Measurements from ENCODE around the gene SLC5A2.
"Not testable (repeated sequence)": the region's sequence is repeated elsewhere in the genome, so short reads cannot be mapped to it uniquely, and the experiment has no call there.

Gene SLC5A2

DNA sequence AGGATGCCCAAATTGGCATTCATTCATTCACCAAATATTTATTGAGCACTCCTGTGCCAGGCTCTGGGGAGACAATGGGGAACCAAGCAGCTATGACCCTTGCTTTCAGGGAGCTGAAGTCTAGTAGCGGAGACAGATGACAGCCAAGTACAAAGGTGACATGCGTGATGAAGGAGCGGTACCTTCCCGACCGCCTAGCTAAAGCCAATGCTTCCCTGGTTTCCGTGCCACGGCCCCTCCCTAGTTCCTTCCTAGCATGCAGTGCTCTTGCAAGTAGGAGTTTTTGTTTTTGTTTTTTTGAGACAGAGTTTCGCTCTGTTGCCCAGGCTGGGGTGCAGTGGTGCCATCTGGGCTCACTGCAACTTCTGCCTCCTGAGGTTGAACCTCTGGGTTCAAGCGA lies 3.2 kb upstream of the SLC5A2 start:
- no peak for DNase-seq (ENCODE audit: low read depth)
- H3K4me3 ChIP-seq (ENCODE audit: low read length), result no peak overlapping the region
- no peak for TF ChIP-seq CTCF (conservative IDR thresholded peaks at IDR 0.05; ENCODE audit: low read depth, low read length)

DNA sequence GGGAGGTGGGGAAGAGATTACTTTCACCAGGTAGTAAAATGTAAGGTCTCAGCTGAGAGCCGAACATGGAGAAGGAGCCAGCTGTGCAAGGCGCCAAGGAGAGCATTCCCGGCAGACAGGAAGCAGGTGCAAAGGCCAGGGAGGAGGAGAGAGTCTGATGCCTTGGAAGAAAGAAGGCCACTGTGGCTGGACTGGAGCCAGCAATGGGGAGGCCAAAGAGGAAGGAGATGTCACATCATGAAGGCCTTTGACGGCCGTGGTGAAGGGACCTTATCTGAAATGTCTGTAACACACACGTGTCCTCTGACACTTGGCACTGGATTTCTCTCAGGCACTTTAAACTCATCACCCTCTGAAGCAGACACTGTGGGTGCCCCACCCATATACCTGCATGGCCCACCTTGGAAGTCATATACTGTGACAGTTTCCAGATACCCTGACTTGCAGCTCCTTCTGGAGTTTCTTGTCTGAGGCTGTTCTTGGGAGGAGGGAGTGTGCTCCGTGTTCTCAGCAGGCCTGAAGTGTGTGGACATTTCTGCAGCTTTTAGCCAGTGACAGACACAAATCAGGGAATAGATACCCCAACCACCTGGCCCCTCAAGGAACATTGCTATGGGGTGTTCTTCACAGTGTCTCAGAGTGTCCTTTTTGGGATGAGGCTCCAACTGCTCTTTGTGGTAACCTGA lies 1.9 kb upstream of the SLC5A2 start:
- no peak overlapping the region for H3K4me3 ChIP-seq (ENCODE audit: low read length)
- TF ChIP-seq CTCF (conservative IDR thresholded peaks at IDR 0.05; ENCODE audit: low read depth, low read length), result no peak
- no peak for DNase-seq (ENCODE audit: low read depth)

GRCh38 chr16:31484048-31484447 lies 1.1 kb downstream of the SLC5A2 start:
- not testable (repeated sequence) for H3K4me3 ChIP-seq (ENCODE audit: low read length); DNase-seq (ENCODE audit: low read depth)

DNA sequence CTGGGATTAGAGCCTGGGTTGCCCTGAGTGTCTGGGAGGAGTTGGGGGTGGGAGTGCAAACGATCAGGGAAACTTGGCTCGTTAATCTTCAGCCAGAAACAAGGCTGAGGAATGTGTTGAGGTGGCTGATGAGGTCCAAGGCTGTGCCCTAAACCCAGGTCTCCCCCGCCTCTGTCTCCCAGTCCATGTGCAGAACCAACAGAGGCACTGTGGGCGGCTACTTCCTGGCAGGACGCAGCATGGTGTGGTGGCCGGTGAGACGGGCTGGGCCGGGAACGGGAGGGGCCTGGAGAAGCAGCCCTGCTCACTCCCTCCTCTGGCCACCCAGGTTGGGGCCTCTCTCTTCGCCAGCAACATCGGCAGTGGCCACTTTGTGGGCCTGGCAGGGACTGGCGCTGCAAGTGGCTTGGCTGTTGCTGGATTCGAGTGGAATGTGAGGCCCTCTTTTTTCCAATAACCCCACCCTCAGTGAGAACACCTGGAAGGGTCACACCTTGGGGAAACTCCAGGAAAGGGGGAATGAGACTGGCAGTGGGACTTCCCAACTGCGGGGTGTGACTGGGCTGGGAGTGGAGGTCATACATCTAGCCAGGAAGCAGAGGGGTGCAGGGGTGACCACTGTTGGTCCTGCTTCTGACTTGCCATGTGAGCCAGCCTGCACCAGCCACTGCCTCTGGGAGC lies 1.7 kb downstream of the SLC5A2 start:
- TF ChIP-seq CTCF (conservative IDR thresholded peaks at IDR 0.05; ENCODE audit: low read depth, low read length), result no peak
- no peak overlapping the region for H3K4me3 ChIP-seq (ENCODE audit: low read length)
- DNase-seq (ENCODE audit: low read depth), result no peak

GRCh38 chr16:31485571-31485970 lies 2.6 kb downstream of the SLC5A2 start:
- no peak for DNase-seq (ENCODE audit: low read depth)
- no peak overlapping the region for H3K4me3 ChIP-seq (ENCODE audit: low read length)
- no peak for TF ChIP-seq CTCF (conservative IDR thresholded peaks at IDR 0.05; ENCODE audit: low read depth, low read length)

DNA sequence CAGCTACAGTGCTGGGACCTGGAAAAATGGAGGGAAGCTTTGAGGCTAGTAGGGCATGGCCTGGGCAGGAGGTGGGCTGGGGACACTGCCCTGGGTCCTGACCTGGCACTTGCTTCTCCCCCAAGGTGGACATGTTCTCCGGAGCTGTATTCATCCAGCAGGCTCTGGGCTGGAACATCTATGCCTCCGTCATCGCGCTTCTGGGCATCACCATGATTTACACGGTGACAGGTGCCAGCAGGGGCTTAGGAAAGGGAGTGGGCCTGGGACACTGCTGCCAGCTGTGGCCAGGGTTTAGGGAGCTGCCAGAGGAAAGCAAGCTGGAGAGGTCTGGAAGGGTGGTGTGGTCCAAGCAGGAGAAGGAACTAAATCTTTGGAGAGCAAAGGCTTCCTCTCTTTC lies 3.1 kb downstream of the SLC5A2 start:
- no peak for TF ChIP-seq CTCF (conservative IDR thresholded peaks at IDR 0.05; ENCODE audit: low read depth, low read length)
- no peak for DNase-seq (ENCODE audit: low read depth)
- no peak overlapping the region for H3K4me3 ChIP-seq (ENCODE audit: low read length)

DNA sequence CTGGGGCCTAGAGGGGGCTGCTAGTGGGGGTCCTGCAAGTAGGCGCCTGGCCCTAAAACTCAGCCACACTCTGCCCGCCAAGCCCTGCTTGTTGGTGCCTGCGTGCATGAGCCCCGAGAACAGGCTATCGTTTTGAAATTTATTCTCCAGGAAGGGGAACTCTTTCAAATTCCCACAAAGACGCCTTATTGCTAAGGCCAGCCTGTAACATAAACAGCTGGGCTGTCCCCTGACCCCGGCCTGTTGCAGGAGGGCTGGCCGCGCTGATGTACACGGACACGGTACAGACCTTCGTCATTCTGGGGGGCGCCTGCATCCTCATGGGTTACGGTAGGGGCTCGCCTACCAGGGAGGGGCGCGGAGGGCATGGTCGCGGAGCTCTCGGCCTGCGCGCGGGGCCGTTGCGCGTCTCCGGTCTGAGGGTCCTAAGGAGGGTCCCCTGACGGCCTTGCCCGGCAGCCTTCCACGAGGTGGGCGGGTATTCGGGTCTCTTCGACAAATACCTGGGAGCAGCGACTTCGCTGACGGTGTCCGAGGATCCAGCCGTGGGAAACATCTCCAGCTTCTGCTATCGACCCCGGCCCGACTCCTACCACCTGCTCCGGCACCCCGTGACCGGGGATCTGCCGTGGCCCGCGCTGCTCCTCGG lies 4.3 kb downstream of the SLC5A2 start:
- TF ChIP-seq CTCF (conservative IDR thresholded peaks at IDR 0.05; ENCODE audit: low read depth, low read length), result no peak
- DNase-seq (ENCODE audit: low read depth), result no peak
- H3K4me3 ChIP-seq (ENCODE audit: low read length), result peak overlapping the region; percentile 54

All from retinal pigment epithelial cell (primary cell).